Measurements from ENCODE around the gene ASTN2. TPM values are rescaled to one million over a fixed set of nuclear protein-coding genes. Genes with fewer than 3 reads are reported as not detected.

The ASTN2 gene
- total and polyA plus RNA-seq, 9 of the 15 experiments (the other 6 are each of a cell fraction or from before 2014, with no cell fraction given), result 0.56 to 3.5 (median 1.9) TPM

DNA sequence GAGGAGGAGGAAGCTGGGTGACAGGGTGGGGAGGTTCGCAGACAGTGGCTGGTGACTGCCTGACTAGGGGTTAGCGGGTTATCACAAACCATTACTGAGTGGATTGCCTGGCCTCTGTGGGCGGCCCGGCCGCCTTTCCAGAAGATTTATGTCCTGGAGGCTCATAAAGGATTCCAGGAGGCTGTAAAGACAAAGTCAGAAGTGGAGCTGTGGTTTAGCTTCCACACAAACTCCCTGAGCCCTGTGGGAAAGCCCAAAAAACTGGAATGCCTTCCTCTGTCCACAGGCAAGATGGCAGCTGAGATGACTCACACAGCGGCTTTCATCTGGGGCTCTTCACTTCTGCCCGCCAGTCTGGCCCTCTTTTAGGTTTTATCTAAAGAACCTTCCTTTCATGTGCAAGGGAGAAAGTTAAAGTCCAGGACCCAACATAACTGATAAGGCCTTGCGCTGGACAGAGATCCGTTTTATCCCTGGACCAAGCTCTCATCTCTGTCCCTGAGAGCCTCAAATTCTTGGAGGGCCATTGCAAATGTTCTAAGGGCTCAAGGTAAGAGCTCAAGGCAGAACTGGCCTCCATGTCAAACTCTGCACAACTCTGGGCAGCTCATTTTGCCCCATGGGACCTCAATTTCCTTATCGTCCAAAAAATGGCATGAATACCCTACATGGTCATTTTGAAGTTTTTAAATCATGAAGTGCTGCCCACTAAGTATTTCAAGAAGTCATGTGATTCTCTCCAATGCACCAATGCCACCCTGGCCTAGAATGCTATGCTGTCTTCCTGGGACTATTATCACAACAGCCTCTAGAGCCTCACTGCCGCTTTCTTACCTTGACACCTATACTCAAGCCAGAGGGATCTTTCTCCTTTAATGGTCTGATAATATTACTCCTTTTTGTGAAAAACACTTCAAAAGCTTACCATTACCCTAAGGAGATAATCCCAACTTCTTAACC lies 977.2 kb downstream of the ASTN2 start (continued):
- TF ChIP-seq CBX3 (IDR thresholded peaks at IDR 0.05; ENCODE audit: borderline replicate concordance in 1 of 2, low read length in 2 of 2) (no peak), TEAD1 (CRISPR knock-in tag; IDR thresholded peaks at IDR 0.05) (peak in 1 of 2 experiments; percentile 86; a peak in 2 of 4 replicates), RAD21 (CRISPR knock-in tag; conservative IDR thresholded peaks at IDR 0.05 in 1 of 2, IDR thresholded peaks at IDR 0.05 in 1 of 2) (peak; percentile 7 to 16; a peak in 2 of 4 replicates), POLR2H (tag; IDR thresholded peaks at IDR 0.05; ENCODE audit: low read depth) (no peak), FIP1L1 (IDR thresholded peaks at IDR 0.05; ENCODE audit: low read depth, low read length, poor library complexity, severe bottlenecking) (no peak), ZNF764 (CRISPR knock-in tag; IDR thresholded peaks at IDR 0.05; ENCODE audit: low read depth) (no peak), ZNF24 (IDR thresholded peaks at IDR 0.05) (no peak), HDAC1 (IDR thresholded peaks at IDR 0.05) (no peak), BRD4 (IDR thresholded peaks at IDR 0.05) (no peak), ZC3H11A (IDR thresholded peaks at IDR 0.05; ENCODE audit: low read depth, low read length) (no peak), POLR2A (conservative IDR thresholded peaks at IDR 0.05) (no peak), SNRNP70 (optimal IDR thresholded peaks at IDR 0.05; ENCODE audit: low read depth, low read length) (no peak), ZC3H8 (IDR thresholded peaks at IDR 0.05) (no peak), ZNF253 (CRISPR knock-in tag; conservative IDR thresholded peaks at IDR 0.05) (no peak), ESRRB (CRISPR knock-in tag; IDR thresholded peaks at IDR 0.05; ENCODE audit: borderline replicate concordance) (no peak), DDX20 (tag; IDR thresholded peaks at IDR 0.05; ENCODE audit: low read depth) (peak; percentile 76), KHSRP (IDR thresholded peaks at IDR 0.05) (no peak), MTA2 (IDR thresholded peaks at IDR 0.05; ENCODE audit: low read depth) (peak; percentile 29; the same call in 1 of the 2 replicates), TEAD4 (IDR thresholded peaks at IDR 0.05; ENCODE audit: low read length) (peak; percentile 72), TEAD4 (CRISPR knock-in tag; IDR thresholded peaks at IDR 0.05; ENCODE audit: borderline replicate concordance) (no peak)
- TF ChIP-seq, protein P1, sequence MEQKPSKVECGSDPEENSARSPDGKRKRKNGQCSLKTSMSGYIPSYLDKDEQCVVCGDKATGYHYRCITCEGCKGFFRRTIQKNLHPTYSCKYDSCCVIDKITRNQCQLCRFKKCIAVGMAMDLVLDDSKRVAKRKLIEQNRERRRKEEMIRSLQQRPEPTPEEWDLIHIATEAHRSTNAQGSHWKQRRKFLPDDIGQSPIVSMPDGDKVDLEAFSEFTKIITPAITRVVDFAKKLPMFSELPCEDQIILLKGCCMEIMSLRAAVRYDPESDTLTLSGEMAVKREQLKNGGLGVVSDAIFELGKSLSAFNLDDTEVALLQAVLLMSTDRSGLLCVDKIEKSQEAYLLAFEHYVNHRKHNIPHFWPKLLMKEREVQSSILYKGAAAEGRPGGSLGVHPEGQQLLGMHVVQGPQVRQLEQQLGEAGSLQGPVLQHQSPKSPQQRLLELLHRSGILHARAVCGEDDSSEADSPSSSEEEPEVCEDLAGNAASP (IDR thresholded peaks at IDR 0.05), result no peak
- TF ChIP-seq, protein P2, sequence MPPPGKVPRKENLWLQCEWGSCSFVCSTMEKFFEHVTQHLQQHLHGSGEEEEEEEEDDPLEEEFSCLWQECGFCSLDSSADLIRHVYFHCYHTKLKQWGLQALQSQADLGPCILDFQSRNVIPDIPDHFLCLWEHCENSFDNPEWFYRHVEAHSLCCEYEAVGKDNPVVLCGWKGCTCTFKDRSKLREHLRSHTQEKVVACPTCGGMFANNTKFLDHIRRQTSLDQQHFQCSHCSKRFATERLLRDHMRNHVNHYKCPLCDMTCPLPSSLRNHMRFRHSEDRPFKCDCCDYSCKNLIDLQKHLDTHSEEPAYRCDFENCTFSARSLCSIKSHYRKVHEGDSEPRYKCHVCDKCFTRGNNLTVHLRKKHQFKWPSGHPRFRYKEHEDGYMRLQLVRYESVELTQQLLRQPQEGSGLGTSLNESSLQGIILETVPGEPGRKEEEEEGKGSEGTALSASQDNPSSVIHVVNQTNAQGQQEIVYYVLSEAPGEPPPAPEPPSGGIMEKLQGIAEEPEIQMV (tag; conservative IDR thresholded peaks at IDR 0.05; ENCODE audit: low read depth), result no peak
- TF ChIP-seq, protein P3, sequence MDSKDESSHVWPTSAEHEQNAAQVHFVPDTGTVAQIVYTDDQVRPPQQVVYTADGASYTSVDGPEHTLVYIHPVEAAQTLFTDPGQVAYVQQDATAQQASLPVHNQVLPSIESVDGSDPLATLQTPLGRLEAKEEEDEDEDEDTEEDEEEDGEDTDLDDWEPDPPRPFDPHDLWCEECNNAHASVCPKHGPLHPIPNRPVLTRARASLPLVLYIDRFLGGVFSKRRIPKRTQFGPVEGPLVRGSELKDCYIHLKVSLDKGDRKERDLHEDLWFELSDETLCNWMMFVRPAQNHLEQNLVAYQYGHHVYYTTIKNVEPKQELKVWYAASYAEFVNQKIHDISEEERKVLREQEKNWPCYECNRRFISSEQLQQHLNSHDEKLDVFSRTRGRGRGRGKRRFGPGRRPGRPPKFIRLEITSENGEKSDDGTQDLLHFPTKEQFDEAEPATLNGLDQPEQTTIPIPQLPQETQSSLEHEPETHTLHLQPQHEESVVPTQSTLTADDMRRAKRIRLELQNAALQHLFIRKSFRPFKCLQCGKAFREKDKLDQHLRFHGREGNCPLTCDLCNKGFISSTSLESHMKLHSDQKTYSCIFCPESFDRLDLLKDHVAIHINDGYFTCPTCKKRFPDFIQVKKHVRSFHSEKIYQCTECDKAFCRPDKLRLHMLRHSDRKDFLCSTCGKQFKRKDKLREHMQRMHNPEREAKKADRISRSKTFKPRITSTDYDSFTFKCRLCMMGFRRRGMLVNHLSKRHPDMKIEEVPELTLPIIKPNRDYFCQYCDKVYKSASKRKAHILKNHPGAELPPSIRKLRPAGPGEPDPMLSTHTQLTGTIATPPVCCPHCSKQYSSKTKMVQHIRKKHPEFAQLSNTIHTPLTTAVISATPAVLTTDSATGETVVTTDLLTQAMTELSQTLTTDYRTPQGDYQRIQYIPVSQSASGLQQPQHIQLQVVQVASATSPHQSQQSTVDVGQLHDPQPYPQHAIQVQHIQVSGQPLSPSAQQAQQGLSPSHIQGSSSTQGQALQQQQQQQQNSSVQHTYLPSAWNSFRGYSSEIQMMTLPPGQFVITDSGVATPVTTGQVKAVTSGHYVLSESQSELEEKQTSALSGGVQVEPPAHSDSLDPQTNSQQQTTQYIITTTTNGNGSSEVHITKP (IDR thresholded peaks at IDR 0.05; ENCODE audit: partially characterized antibody), result peak; percentile 84

Data from K562 (cell line).